H1 (cell line): ENCODE data around the gene DOK3. TPM values are rescaled to one million over a fixed set of nuclear protein-coding genes. Genes with fewer than 3 reads are reported as not detected.
A peak's percentile ranks its signal among the peaks of the same experiment; 100 is the strongest.

Experiments
- CTCF ChIA-PET: fragments of 300-600 bp; sonication (Branson Sonifier 250); formaldehyde crosslinking; loops from one replicate; lab custom pipeline; 2021; ENCODE audit not compliant: partially characterized antibody; lab: Charles Lee
- POLR2A ChIA-PET: fragments of 300-600 bp; sonication (Branson Sonifier 250); formaldehyde crosslinking; loops from one replicate; lab custom pipeline; 2021; ENCODE audit warnings: inconsistent platforms; ENCODE audit not compliant: partially characterized antibody; lab: Charles Lee
- DNase-seq, 2 experiments: peaks; one replicate each; pipeline versions ENCODE4 v3.0.0 to v3.0.0-alpha.2; 2010 to 2022; ENCODE audit warnings: low spot score in 2 of 2, low read depth in 1 of 2, mixed read lengths in 1 of 2
- FAIRE-seq: peaks from 2 replicates; lab custom pipeline; 2011; peaks lifted over from hg19 to GRCh38; lab: Jason Lieb, UNC
- H2AFZ ChIP-seq: 2 replicates; pipeline ENCODE4 v1.8.1; 2012; ENCODE audit warnings: low read length, inconsistent platforms
- H2AK5ac ChIP-seq: 2 replicates; pipeline ENCODE4 v1.6.1; 2013; ENCODE audit warnings: low read depth, low read length
- H2BK120ac ChIP-seq: replicated peaks from 2 replicates; pipeline ENCODE3; 2013; ENCODE audit warnings: low read depth, low read length, inconsistent platforms
- H2BK12ac ChIP-seq: 2 replicates; pipeline ENCODE4 v1.6.1; 2013; ENCODE audit warnings: low read depth, low read length
- H2BK15ac ChIP-seq: 2 replicates; pipeline ENCODE4 v1.6.1; 2013; ENCODE audit warnings: low read length
- H2BK20ac ChIP-seq: 2 replicates; pipeline ENCODE4 v1.6.1; 2013; ENCODE audit warnings: low read length
- H2BK5ac ChIP-seq: 2 replicates; pipeline ENCODE4 v1.6.1; 2013; ENCODE audit warnings: low read depth, low read length
- H3K14ac ChIP-seq: 2 replicates; pipeline ENCODE4 v1.6.1; 2013; ENCODE audit warnings: inconsistent platforms; ENCODE audit not compliant: insufficient read length
- H3K18ac ChIP-seq: 2 replicates; pipeline ENCODE4 v1.6.1; 2013; ENCODE audit warnings: low read length; ENCODE audit errors: extremely low read depth
- H3K23ac ChIP-seq: 2 replicates; pipeline ENCODE4 v1.6.1; 2013; ENCODE audit warnings: inconsistent platforms; ENCODE audit not compliant: insufficient read length
- H3K23me2 ChIP-seq: 2 replicates; pipeline ENCODE4 v1.6.1; 2013; ENCODE audit warnings: low read depth, low read length
- H3K27ac ChIP-seq: 2 replicates; pipeline ENCODE4 v1.6.1; 2011; ENCODE audit warnings: low read depth, low read length, inconsistent platforms
- H3K27me3 ChIP-seq, 4 experiments: replicated peaks in 1 of 4; 1 replicate in 1 of 4; 2 replicates in 3 of 4; pipeline versions ENCODE4 v1.6.1 to v1.8.1; 2011 to 2013; ENCODE audit warnings: low read length in 3 of 4, mild to moderate bottlenecking in 3 of 4, inconsistent platforms in 2 of 4, mixed read lengths in 2 of 4, moderate library complexity in 1 of 4; ENCODE audit not compliant: control insufficient read depth in 3 of 4, insufficient read depth in 3 of 4; ENCODE audit errors: extremely low read depth in 1 of 4
- H3K36me3 ChIP-seq, 4 experiments: 2 replicates each; pipeline versions ENCODE4 v1.6.1 to v1.8.1; 2011 to 2013; ENCODE audit warnings: mild to moderate bottlenecking in 4 of 4, low read length in 3 of 4, moderate library complexity in 2 of 4, control low read depth in 1 of 4, inconsistent platforms in 1 of 4; ENCODE audit not compliant: insufficient read depth in 4 of 4, control insufficient read depth in 2 of 4
- H3K4ac ChIP-seq: replicated peaks from 2 replicates; pipeline ENCODE3; 2013; ENCODE audit warnings: low read length, low read depth, mixed read lengths, inconsistent platforms; ENCODE audit not compliant: insufficient read length
- H3K4me1 ChIP-seq, 4 experiments: replicated peaks in 1 of 4; 1 replicate in 1 of 4; 2 replicates in 3 of 4; pipeline versions ENCODE4 v1.6.1 to v1.8.1; 2011 to 2013; ENCODE audit warnings: low read length in 3 of 4, inconsistent platforms in 2 of 4, mixed read lengths in 1 of 4; ENCODE audit not compliant: insufficient read depth in 4 of 4, control insufficient read depth in 3 of 4
- H3K4me2 ChIP-seq, 2 experiments: 2 replicates each; pipeline versions ENCODE4 v1.6.1 to v1.8.1; 2011 to 2013; ENCODE audit warnings: low read depth in 2 of 2, low read length in 2 of 2, control low read depth in 1 of 2, inconsistent platforms in 1 of 2, mild to moderate bottlenecking in 1 of 2; ENCODE audit not compliant: insufficient read depth in 1 of 2
- H3K4me3 ChIP-seq, 4 experiments: fragments of 200-600, 300-600 bp in 1 of 4; sonication (generic), shearing (Covaris generic), sonication (Bioruptor Twin) in 1 of 4; 2 replicates each; pipeline versions ENCODE4 v1.5.1 to v1.8.1; 2011 to 2016; ENCODE audit warnings: low read length in 4 of 4, low read depth in 3 of 4, control low read depth in 2 of 4, inconsistent platforms in 2 of 4, mild to moderate bottlenecking in 2 of 4, mixed read lengths in 1 of 4, moderate library complexity in 1 of 4; ENCODE audit not compliant: insufficient read depth in 2 of 4; ENCODE audit errors: extremely low read depth in 1 of 4
- H3K56ac ChIP-seq: replicated peaks from 2 replicates; pipeline ENCODE3; 2013; ENCODE audit warnings: low read depth, mild to moderate bottlenecking, mixed read lengths, low read length, inconsistent platforms; ENCODE audit not compliant: insufficient read length
- H3K79me1 ChIP-seq: 2 replicates; pipeline ENCODE4 v1.6.1; 2013; ENCODE audit warnings: low read depth, low read length, control low read depth
- H3K79me2 ChIP-seq, 2 experiments: 2 replicates each; pipeline versions ENCODE4 v1.6.1 to v1.8.1; 2012 to 2013; ENCODE audit warnings: low read length in 2 of 2, mild to moderate bottlenecking in 2 of 2, inconsistent platforms in 1 of 2; ENCODE audit not compliant: insufficient read depth in 2 of 2, control insufficient read depth in 1 of 2
- H3K9ac ChIP-seq, 4 experiments: replicated peaks in 1 of 4; 1 replicate in 1 of 4; 2 replicates in 3 of 4; pipeline versions ENCODE4 v1.6.1 to v1.8.1; 2011 to 2013; ENCODE audit warnings: low read depth in 3 of 4, low read length in 3 of 4, control low read depth in 2 of 4, mild to moderate bottlenecking in 2 of 4, moderate library complexity in 2 of 4, inconsistent platforms in 1 of 4; ENCODE audit errors: extremely low read depth in 1 of 4
- H3K9me3 ChIP-seq, 2 experiments: 2 replicates each; pipeline versions ENCODE4 v1.6.1 to v1.8.1; 2012 to 2013; ENCODE audit warnings: mild to moderate bottlenecking in 2 of 2, moderate library complexity in 2 of 2, control low read depth in 1 of 2, inconsistent platforms in 1 of 2, low read depth in 1 of 2, low read length in 1 of 2, mixed read lengths in 1 of 2; ENCODE audit not compliant: insufficient read depth in 2 of 2
- H4K20me1 ChIP-seq, 2 experiments: replicated peaks in 1 of 2; 2 replicates each; pipeline versions ENCODE3 to v1.8.1; 2011 to 2013; ENCODE audit warnings: inconsistent platforms in 2 of 2, low read length in 2 of 2, mild to moderate bottlenecking in 1 of 2; ENCODE audit not compliant: insufficient read depth in 2 of 2, control insufficient read depth in 1 of 2
- H4K5ac ChIP-seq: 2 replicates; pipeline ENCODE4 v1.6.1; 2013; ENCODE audit warnings: low read length, low read depth, mixed read lengths, inconsistent platforms; ENCODE audit not compliant: insufficient read length
- H4K8ac ChIP-seq: 2 replicates; pipeline ENCODE4 v1.8.0; 2013; ENCODE audit warnings: mild to moderate bottlenecking, moderate library complexity, low read length, inconsistent platforms; ENCODE audit not compliant: insufficient read depth; ENCODE audit errors: extremely low read depth
- H4K91ac ChIP-seq: replicated peaks from 2 replicates; pipeline ENCODE3; 2013; ENCODE audit warnings: low read length, mixed read lengths, inconsistent platforms; ENCODE audit not compliant: insufficient read length
- ASH2L ChIP-seq: fragments of 200-600, 300-600 bp; sonication (generic); IDR thresholded peaks from one replicate; pipeline ENCODE4 v1.7.1; 2017; ENCODE audit warnings: low read length
- EZH2 ChIP-seq: fragments of 200-600 bp; sonication (generic); IDR thresholded peaks from 2 replicates; pipeline ENCODE4 v1.7.1; 2012; ENCODE audit warnings: low read depth, mild to moderate bottlenecking, moderate library complexity, low read length, inconsistent platforms; ENCODE audit not compliant: severe bottlenecking
- HDAC6 ChIP-seq: IDR thresholded peaks from one replicate; pipeline ENCODE4 v1.7.1; 2012; ENCODE audit warnings: low read depth, mild to moderate bottlenecking, inconsistent platforms, low read length, moderate library complexity
- POLR2AphosphoS5 ChIP-seq: IDR thresholded peaks from 2 replicates; pipeline ENCODE4 v1.6.1; 2011; ENCODE audit warnings: low read depth, low read length
- RAD21 ChIP-seq, 2 experiments: IDR thresholded peaks in 1 of 2; conservative IDR thresholded peaks in 1 of 2; 2 replicates each; pipeline ENCODE4 v1.6.1; 2011; ENCODE audit warnings: low read depth in 2 of 2, low read length in 2 of 2, improper control_type of control experiment in 1 of 2, inconsistent platforms in 1 of 2, mild to moderate bottlenecking in 1 of 2, moderate library complexity in 1 of 2
- RFX5 ChIP-seq: IDR thresholded peaks from 2 replicates; pipeline ENCODE4 v1.6.1; 2011; ENCODE audit warnings: low read depth, low read length, improper control_type of control experiment, borderline replicate concordance
- RXRA ChIP-seq: IDR thresholded peaks from 2 replicates; pipeline ENCODE4 v1.6.1; 2011; ENCODE audit warnings: low read depth, mild to moderate bottlenecking, low read length, moderate library complexity; ENCODE audit not compliant: insufficient read depth
- SAP30 ChIP-seq: fragments of 300-600 bp; sonication (generic); IDR thresholded peaks from 2 replicates; pipeline ENCODE4 v1.7.1; 2012; ENCODE audit warnings: low read length, moderate library complexity, mild to moderate bottlenecking, inconsistent platforms; ENCODE audit not compliant: insufficient read depth, insufficient replicate concordance
- SP2 ChIP-seq: IDR thresholded peaks from 2 replicates; pipeline ENCODE4 v1.6.1; 2012; ENCODE audit warnings: mild to moderate bottlenecking, low read length, inconsistent platforms
- WGBS, 2 experiments: shearing (Covaris generic) in 1 of 2; methylation state at CpG; one replicate each; pipeline versions ENCODE4 v1.1.6 to v1.1.7; 2013 to 2015; ENCODE audit warnings: low lambda C conversion rate in 2 of 2, mixed read lengths in 2 of 2, inconsistent platforms in 1 of 2, low coverage in 1 of 2, missing lambda C conversion rate in 1 of 2; ENCODE audit not compliant: insufficient replicate concordance in 2 of 2, insufficient coverage in 1 of 2, insufficient read length in 1 of 2; ENCODE audit errors: extremely low coverage in 1 of 2, missing lambda C conversion rate in 1 of 2; 5-methylcytosine and 5-hydroxymethylcytosine counted together
- polyA plus RNA-seq, 7 experiments: library from polyadenylated mRNA; depleted of rRNA in 3 of 7; stranded (reverse) in 5 of 7; unstranded in 2 of 7; fragments of >200 nt in 5 of 7; fragments of 200-250 nt in 2 of 7; gene quantifications; 1 replicate in 5 of 7; 2 replicates in 1 of 7; 4 replicates in 1 of 7; pipeline versions ENCODE4 v1.2.1 to v1.2.3, GENCODE V29; 2011 to 2013; ENCODE audit warnings: missing spikeins in 2 of 7, mixed read lengths in 2 of 7
- total RNA-seq: library from RNA; stranded (reverse); fragmentation: NEBNext Ultra II Directional; extraction: Animal tissue kit (Norgen Biotek cat#: 25700); gene quantifications from 2 replicates; pipeline ENCODE4 v1.2.1, GENCODE V29; 2021
- TF ChIP-seq, protein P1 (sequence below): IDR thresholded peaks from 2 replicates; pipeline ENCODE4 v1.6.1; 2011; ENCODE audit warnings: low read depth, mild to moderate bottlenecking, low read length; ENCODE audit not compliant: insufficient read depth

DOK3 gene
- total and polyA plus RNA-seq, 2 of the 8 experiments (the other 6 are each of a cell fraction or from before 2014, with no cell fraction given): 4.2 to 6.4 TPM

GRCh38 chr5:177468329-177468684 lies 41.3 kb downstream of the DOK3 start:
- no peak for DNase-seq
- H3K4me3 ChIP-seq: no peak overlapping the region
- peaks cover 32 to 45% of the 10 kb centered on the region in 2 experiments for H4K20me1 ChIP-seq
- no peak overlapping the region for H2BK20ac ChIP-seq
- no peaks in the 10 kb centered on the region for H3K27me3 ChIP-seq
- H3K56ac ChIP-seq: no peak overlapping the region
- no peaks in the 10 kb centered on the region; the same call in 1 of the 2 replicates for H3K23me2 ChIP-seq
- no peak overlapping the region for H3K4ac ChIP-seq
- H3K36me3 ChIP-seq: peaks cover 36 to 66% (median 49%) of the 10 kb centered on the region in 4 experiments
- H2BK15ac ChIP-seq: no peak overlapping the region
- no peak for FAIRE-seq
- no peak overlapping the region for H2AK5ac ChIP-seq
- CTCF ChIA-PET: interaction anchor here (0.9 to 7.9 kb wide), 9 partner anchors 9 to 158 kb away, joined by 3 to 64 read pairs (median 3); no protein-coding TSS in a partner anchor
- H3K9me3 ChIP-seq: peaks cover 0 to 4% of the 10 kb centered on the region in 2 experiments; a peak in 2 of 4 replicates
- H4K8ac ChIP-seq: peak overlapping the region; percentile 72
- no peak overlapping the region for H4K5ac ChIP-seq
- H2AFZ ChIP-seq: no peak overlapping the region
- POLR2A ChIA-PET: interaction anchor here (0.8 to 67.5 kb wide), 4 partner anchors 1 to 156 kb away, joined by 3 to 3349 read pairs (median 1676); partner anchors contain the start of genes DBN1, DDX41, DOK3 and PDLIM7
- 100% methylated on average over 2 of the region's 2 CpGs; no CpG with 5 or more reads in 1 of the 2 experiments for WGBS, 2 experiments
- H3K79me2 ChIP-seq: peaks cover 14 to 54% of the 10 kb centered on the region in 2 experiments
- H3K18ac ChIP-seq: no peak overlapping the region
- H2BK12ac ChIP-seq: no peak overlapping the region
- no peak overlapping the region for H2BK120ac ChIP-seq
- H3K4me2 ChIP-seq: no peak overlapping the region
- H2BK5ac ChIP-seq: no peak overlapping the region
- H3K79me1 ChIP-seq: peaks cover 22% of the 10 kb centered on the region
- peaks cover 11 to 30% (median 28%) of the 10 kb centered on the region in 4 experiments for H3K4me1 ChIP-seq
- H3K23ac ChIP-seq: no peak overlapping the region
- no peak overlapping the region; a peak in 3 of 7 replicates for H3K9ac ChIP-seq
- no peak overlapping the region for H4K91ac ChIP-seq
- H3K27ac ChIP-seq: 0 out of 2 replicates have a peak overlapping the region, but pooled peaks have one; percentile 26
- no peak overlapping the region for H3K14ac ChIP-seq
- no peak; the same call in 1 of the 2 replicates for TF ChIP-seq POLR2AphosphoS5
- TF ChIP-seq RAD21 (IDR thresholded peaks at IDR 0.05 in 1 of 2, conservative IDR thresholded peaks at IDR 0.05 in 1 of 2; ENCODE audit: low read depth in 2 of 2, low read length in 2 of 2): no peak
- TF ChIP-seq ASH2L: no peak
- TF ChIP-seq, protein P1, sequence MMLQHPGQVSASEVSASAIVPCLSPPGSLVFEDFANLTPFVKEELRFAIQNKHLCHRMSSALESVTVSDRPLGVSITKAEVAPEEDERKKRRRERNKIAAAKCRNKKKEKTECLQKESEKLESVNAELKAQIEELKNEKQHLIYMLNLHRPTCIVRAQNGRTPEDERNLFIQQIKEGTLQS: no peak
- TF ChIP-seq RFX5: no peak
- TF ChIP-seq RXRA: no peak
- TF ChIP-seq SAP30: no peak
- no peak for TF ChIP-seq HDAC6
- no peak for TF ChIP-seq EZH2
- no peak for TF ChIP-seq SP2
